AG08395 (cell line): ENCODE results near the gene STK32C.

Experiments used
- DNase-seq: peaks from one replicate; pipeline ENCODE4 v3.0.0; 2012; ENCODE audit warnings: mixed read lengths, low spot score

STK32C gene

GRCh38 chr10:132307823-132308586, at the start of gene STK32C:
Gene STK32C (minus strand): TSS chr10:132307950. CDS start chr10:132307833, 117 bp downstream.
- DNase-seq = peak; percentile 99

GRCh38 chr10:132356621-132357195, 49.0 kb upstream of the STK32C start:
- DNase-seq = no peak

GRCh38 chr10:132355754-132356153, 48.0 kb upstream of the STK32C start:
- DNase-seq = no peak

- no peak for DNase-seq
Measured at GRCh38 chr10:132355297-132355696, 47.5 kb upstream of the STK32C start.

GRCh38 chr10:132354356-132355094, 46.8 kb upstream of the STK32C start:
- DNase-seq = no peak

GRCh38 chr10:132353456-132354355, 46.0 kb upstream of the STK32C start:
- DNase-seq = no peak

GRCh38 chr10:132352462-132353308, 44.9 kb upstream of the STK32C start:
- peak; percentile 84 for DNase-seq

- no peak for DNase-seq
Measured at GRCh38 chr10:132351611-132352010, 43.9 kb upstream of the STK32C start.

- DNase-seq = no peak
Measured at GRCh38 chr10:132350946-132351345, 43.2 kb upstream of the STK32C start.

- no peak for DNase-seq
Measured at GRCh38 chr10:132350391-132350790, 42.6 kb upstream of the STK32C start.

- DNase-seq = no peak
Measured at GRCh38 chr10:132349766-132350165, 42.0 kb upstream of the STK32C start.

- DNase-seq = no peak
Measured at GRCh38 chr10:132347931-132348267, 40.1 kb upstream of the STK32C start.

GRCh38 chr10:132347211-132347930, 39.6 kb upstream of the STK32C start:
- no peak for DNase-seq

GRCh38 chr10:132346806-132347205, 39.1 kb upstream of the STK32C start:
- no peak for DNase-seq

- no peak for DNase-seq
Measured at GRCh38 chr10:132345345-132345744, 37.6 kb upstream of the STK32C start.

GRCh38 chr10:132344386-132344785, 36.6 kb upstream of the STK32C start:
- no peak for DNase-seq

GRCh38 chr10:132342553-132342952, 34.8 kb upstream of the STK32C start:
- DNase-seq = no peak

GRCh38 chr10:132341781-132342180, 34.0 kb upstream of the STK32C start:
- no peak for DNase-seq

GRCh38 chr10:132341017-132341416, 33.3 kb upstream of the STK32C start:
- no peak for DNase-seq

- no peak for DNase-seq
Measured at GRCh38 chr10:132339276-132339675, 31.5 kb upstream of the STK32C start.

GRCh38 chr10:132338876-132339275, 31.1 kb upstream of the STK32C start:
- DNase-seq = no peak
